CD14-positive monocyte (primary cell): Measurements from ENCODE around the gene SCFD1. TPM values are rescaled to one million over a fixed set of nuclear protein-coding genes. Genes with fewer than 3 reads are reported as not detected.

Source experiments
- DNase-seq, 3 donors: peaks; one replicate each; pipeline ENCODE4 v3.0.0-alpha.2; 2011 to 2022
- H2AFZ ChIP-seq: 2 replicates; pipeline ENCODE4 v1.6.0; 2012; ENCODE audit warnings: mild to moderate bottlenecking, low read depth, low read length, inconsistent platforms; ENCODE audit not compliant: insufficient read depth, poor library complexity, severe bottlenecking
- H3K27ac ChIP-seq, 2 donors: 1 replicate in 1 of 2; 2 replicates in 1 of 2; pipeline ENCODE4 v1.5.1; 2012 to 2013; ENCODE audit warnings: low read length in 2 of 2, control low read depth in 1 of 2, inconsistent platforms in 1 of 2, low read depth in 1 of 2, mild to moderate bottlenecking in 1 of 2
- H3K27me3 ChIP-seq, 2 donors: one replicate each; pipeline versions ENCODE4 v1.6.0 to v1.6.1; 2011 to 2013; ENCODE audit warnings: low read length in 2 of 2; ENCODE audit not compliant: control insufficient read depth in 2 of 2, insufficient read depth in 2 of 2
- H3K36me3 ChIP-seq, 2 donors: replicated peaks in 1 of 2; 1 replicate in 1 of 2; 2 replicates in 1 of 2; pipeline versions ENCODE4 v1.5.1 to v1.6.1; 2012 to 2013; ENCODE audit warnings: low read length in 2 of 2, control low read depth in 1 of 2, inconsistent platforms in 1 of 2, mild to moderate bottlenecking in 1 of 2; ENCODE audit not compliant: insufficient read depth in 2 of 2, control insufficient read depth in 1 of 2
- H3K4me1 ChIP-seq, 2 donors: 1 replicate in 1 of 2; 2 replicates in 1 of 2; pipeline versions ENCODE4 v1.5.1 to v1.6.1; 2012 to 2013; ENCODE audit warnings: low read length in 2 of 2, control low read depth in 1 of 2, inconsistent platforms in 1 of 2, mild to moderate bottlenecking in 1 of 2, moderate library complexity in 1 of 2; ENCODE audit not compliant: insufficient read depth in 2 of 2, control insufficient read depth in 1 of 2
- H3K4me2 ChIP-seq: replicated peaks from 2 replicates; pipeline ENCODE3; 2012; ENCODE audit warnings: low read length, moderate library complexity, mild to moderate bottlenecking; ENCODE audit not compliant: poor library complexity, severe bottlenecking; ENCODE audit errors: extremely low read depth
- H3K4me3 ChIP-seq, 3 experiments: fragments of 200-600 bp in 1 of 3; sonication (generic) in 1 of 3; replicated peaks in 1 of 3; 1 replicate in 2 of 3; 2 replicates in 1 of 3; pipeline ENCODE4 v1.5.1; 2011 to 2013; ENCODE audit warnings: low read length in 3 of 3, mild to moderate bottlenecking in 3 of 3, control low read depth in 2 of 3, low read depth in 2 of 3, inconsistent platforms in 1 of 3, moderate library complexity in 1 of 3
- H3K79me2 ChIP-seq: 2 replicates; pipeline ENCODE4 v1.6.0; 2012; ENCODE audit warnings: mild to moderate bottlenecking, control low read depth, inconsistent platforms, low read length, moderate library complexity; ENCODE audit not compliant: insufficient read depth
- H3K9ac ChIP-seq: 2 replicates; pipeline ENCODE4 v1.6.0; 2017; ENCODE audit warnings: low read length, mild to moderate bottlenecking; ENCODE audit not compliant: insufficient read depth, poor library complexity, severe bottlenecking
- H3K9me3 ChIP-seq, 2 donors: replicated peaks in 1 of 2; 1 replicate in 1 of 2; 2 replicates in 1 of 2; pipeline versions ENCODE4 v1.5.1 to v1.6.1; 2012 to 2013; ENCODE audit warnings: low read length in 2 of 2, control low read depth in 1 of 2; ENCODE audit not compliant: control insufficient read depth in 1 of 2, insufficient read depth in 1 of 2
- H4K20me1 ChIP-seq: 2 replicates; pipeline ENCODE4 v1.6.0; 2012; ENCODE audit warnings: mild to moderate bottlenecking, low read length, control low read depth, moderate library complexity; ENCODE audit not compliant: insufficient read depth
- H3K27ac Mint-ChIP-seq, 7 donors: one replicate each; pipeline ENCODE4 v1.8.0; 2020; ENCODE audit warnings: mild to moderate bottlenecking in 7 of 7, mixed read lengths in 7 of 7, moderate library complexity in 6 of 7, inconsistent platforms in 2 of 7
- H3K27me3 Mint-ChIP-seq, 3 donors: one replicate each; pipeline ENCODE4 v1.8.0; 2021 to 2022; ENCODE audit warnings: low read depth in 3 of 3, mild to moderate bottlenecking in 3 of 3, mixed read lengths in 3 of 3, moderate library complexity in 3 of 3, inconsistent platforms in 1 of 3
- H3K36me3 Mint-ChIP-seq, 2 donors: one replicate each; pipeline ENCODE4 v1.8.0; 2020; ENCODE audit warnings: mixed read lengths in 2 of 2, inconsistent platforms in 1 of 2, mild to moderate bottlenecking in 1 of 2
- H3K4me1 Mint-ChIP-seq: one replicate; pipeline ENCODE4 v1.8.0; 2020; ENCODE audit warnings: mild to moderate bottlenecking, mixed read lengths
- H3K4me3 Mint-ChIP-seq, 2 donors: one replicate each; pipeline ENCODE4 v1.8.0; 2020; ENCODE audit warnings: mild to moderate bottlenecking in 2 of 2, mixed read lengths in 2 of 2, moderate library complexity in 1 of 2
- H3K9me3 Mint-ChIP-seq, 7 donors: one replicate each; pipeline ENCODE4 v1.8.0; 2020 to 2022; ENCODE audit warnings: mixed read lengths in 7 of 7, mild to moderate bottlenecking in 6 of 7, moderate library complexity in 6 of 7, inconsistent platforms in 2 of 7
- WGBS: methylation state at CpG from one replicate; pipeline ENCODE4 v1.1.5; 2013; ENCODE audit warnings: missing lambda C conversion rate; ENCODE audit not compliant: insufficient coverage; 5-methylcytosine and 5-hydroxymethylcytosine counted together
- intact Hi-C, 2 donors: fragments of 100-400 bp; cut with micrococcal nuclease; formaldehyde crosslinking; loops; one replicate each; pipeline versions ENCODE4 v1.15.0 to v1.15.1; 2023
- polyA plus RNA-seq, 3 donors: library from polyadenylated mRNA; depleted of rRNA in 1 of 3; unstranded in 2 of 3; stranded (reverse) in 1 of 3; fragments of 300-500 nt in 2 of 3; fragments of >200 nt in 1 of 3; fragmentation: Illumina TruSeq in 2 of 3; gene quantifications; 1 replicate in 2 of 3; 2 replicates in 1 of 3; pipeline ENCODE4 v1.2.3, GENCODE V29; 2012 to 2021
- TF ChIP-seq, protein P1 (sequence below): fragments of 200-600 bp; IDR thresholded peaks from one replicate; pipeline ENCODE4 v1.8.0; 2022; ENCODE audit warnings: antibody characterized with exemption, mild to moderate bottlenecking

SCFD1 gene
- polyA plus RNA-seq, 3 donors: 33.1 to 64.1 (median 44.9) TPM

DNA sequence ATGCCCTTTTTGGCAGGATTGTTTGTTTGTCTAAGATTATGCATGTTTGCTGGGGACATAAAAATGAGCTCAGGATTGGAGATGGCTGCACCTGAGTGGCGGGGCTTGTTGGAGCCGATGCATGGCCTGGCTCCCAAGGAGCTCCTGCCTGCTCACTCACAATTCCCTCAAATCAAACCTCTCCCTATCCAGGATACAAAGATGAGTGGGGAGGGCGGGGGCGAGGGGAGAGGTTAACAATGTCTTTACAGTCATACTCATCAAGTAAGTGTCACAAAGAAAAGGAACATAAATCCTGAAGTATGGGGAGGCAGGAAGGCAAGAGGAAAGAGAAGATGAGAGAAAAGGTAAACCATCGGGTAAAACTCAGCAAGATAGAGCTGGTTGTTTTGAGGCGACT lies 148.3 kb downstream of the SCFD1 start:
- H3K27ac ChIP-seq: no peak overlapping the region
- no peak overlapping the region for H3K4me2 ChIP-seq
- H3K27me3 ChIP-seq: peaks cover 0 to 2% of the 10 kb centered on the region in 2 donors
- H3K9ac ChIP-seq: no peak overlapping the region
- intact Hi-C loops: no loop called here
- Mint-ChIP-seq H3K9me3 (peaks cover 0 to 10% (median 2%) of the 10 kb centered on the region in 7 donors), H3K27ac (no peak overlapping the region), H3K36me3 (no peaks in the 10 kb centered on the region), H3K27me3 (peaks cover 4 to 13% (median 9%) of the 10 kb centered on the region in 3 donors), H3K4me1 (peaks cover 9% of the 10 kb centered on the region), H3K4me3 (peak overlapping the region in 1 of 2 donors; percentile 76)
- H3K9me3 ChIP-seq: no peaks in the 10 kb centered on the region
- H3K4me1 ChIP-seq: no peaks in the 10 kb centered on the region
- TF ChIP-seq, protein P1, sequence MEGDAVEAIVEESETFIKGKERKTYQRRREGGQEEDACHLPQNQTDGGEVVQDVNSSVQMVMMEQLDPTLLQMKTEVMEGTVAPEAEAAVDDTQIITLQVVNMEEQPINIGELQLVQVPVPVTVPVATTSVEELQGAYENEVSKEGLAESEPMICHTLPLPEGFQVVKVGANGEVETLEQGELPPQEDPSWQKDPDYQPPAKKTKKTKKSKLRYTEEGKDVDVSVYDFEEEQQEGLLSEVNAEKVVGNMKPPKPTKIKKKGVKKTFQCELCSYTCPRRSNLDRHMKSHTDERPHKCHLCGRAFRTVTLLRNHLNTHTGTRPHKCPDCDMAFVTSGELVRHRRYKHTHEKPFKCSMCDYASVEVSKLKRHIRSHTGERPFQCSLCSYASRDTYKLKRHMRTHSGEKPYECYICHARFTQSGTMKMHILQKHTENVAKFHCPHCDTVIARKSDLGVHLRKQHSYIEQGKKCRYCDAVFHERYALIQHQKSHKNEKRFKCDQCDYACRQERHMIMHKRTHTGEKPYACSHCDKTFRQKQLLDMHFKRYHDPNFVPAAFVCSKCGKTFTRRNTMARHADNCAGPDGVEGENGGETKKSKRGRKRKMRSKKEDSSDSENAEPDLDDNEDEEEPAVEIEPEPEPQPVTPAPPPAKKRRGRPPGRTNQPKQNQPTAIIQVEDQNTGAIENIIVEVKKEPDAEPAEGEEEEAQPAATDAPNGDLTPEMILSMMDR: no peak
- no peaks in the 10 kb centered on the region for H3K36me3 ChIP-seq
- peak overlapping the region; percentile 33 for H2AFZ ChIP-seq
- H4K20me1 ChIP-seq: no peaks in the 10 kb centered on the region
- H3K4me3 ChIP-seq: no peak overlapping the region
- no peaks in the 10 kb centered on the region for H3K79me2 ChIP-seq
- WGBS: 33% methylated on average over 1 of the region's 6 CpGs
- DNase-seq: no peak

DNA sequence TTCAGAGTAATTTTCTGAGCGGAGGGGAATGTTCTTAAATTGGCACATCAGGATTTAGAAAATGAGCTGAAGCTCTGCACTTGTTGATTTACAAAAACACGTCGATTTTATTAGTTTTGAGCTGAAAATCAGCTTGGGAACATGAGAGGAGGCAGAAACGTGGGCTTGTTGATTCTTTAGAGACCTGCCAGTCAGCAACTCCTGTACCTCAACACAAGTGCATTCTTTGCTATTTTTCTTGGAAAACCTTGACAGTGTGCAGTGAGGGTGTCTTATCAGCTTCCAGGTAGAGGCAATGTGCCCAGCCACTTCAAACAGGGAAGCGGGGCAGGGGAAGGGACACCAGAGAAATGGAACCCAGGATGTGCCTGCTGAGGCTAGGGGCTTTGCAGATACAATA lies 149.5 kb downstream of the SCFD1 start:
- peaks cover 0 to 2% of the 10 kb centered on the region in 2 donors for H3K27me3 ChIP-seq
- Mint-ChIP-seq H3K4me3 (no peak overlapping the region), H3K4me1 (peaks cover 9% of the 10 kb centered on the region), H3K36me3 (no peaks in the 10 kb centered on the region), H3K9me3 (peaks cover 0 to 7% (median 2%) of the 10 kb centered on the region in 7 donors), H3K27me3 (peaks cover 4 to 13% (median 9%) of the 10 kb centered on the region in 3 donors), H3K27ac (no peak overlapping the region)
- TF ChIP-seq, protein P1: no peak
- H3K4me1 ChIP-seq: no peaks in the 10 kb centered on the region
- intact Hi-C loops: no loop called here
- H4K20me1 ChIP-seq: no peaks in the 10 kb centered on the region
- 90% methylated on average over 3 of the region's 5 CpGs for WGBS
- no peak for DNase-seq
- H3K79me2 ChIP-seq: no peaks in the 10 kb centered on the region
- no peak overlapping the region for H2AFZ ChIP-seq
- no peaks in the 10 kb centered on the region for H3K9me3 ChIP-seq
- H3K9ac ChIP-seq: no peak overlapping the region
- H3K4me3 ChIP-seq: no peak overlapping the region
- no peaks in the 10 kb centered on the region for H3K36me3 ChIP-seq
- H3K4me2 ChIP-seq: no peak overlapping the region
- no peak overlapping the region for H3K27ac ChIP-seq
